Posterior cingulate gyrus (tissue), 11 donors: ENCODE measurements around the gene CTNNA3.
A peak's percentile ranks its signal among the peaks of the same experiment; 100 is the strongest.

Experiments used
- DNase-seq, 10 donors: peaks; one replicate each; pipeline versions ENCODE4 v3.0.0 to v3.0.0-alpha.2; 2020 to 2021; ENCODE audit warnings: mixed read lengths in 3 of 10
- intact Hi-C: fragments of 100-400 bp; cut with DNase I; formaldehyde crosslinking; loops from one replicate; pipeline ENCODE4 v1.15.1; 2023

The CTNNA3 gene

DNA sequence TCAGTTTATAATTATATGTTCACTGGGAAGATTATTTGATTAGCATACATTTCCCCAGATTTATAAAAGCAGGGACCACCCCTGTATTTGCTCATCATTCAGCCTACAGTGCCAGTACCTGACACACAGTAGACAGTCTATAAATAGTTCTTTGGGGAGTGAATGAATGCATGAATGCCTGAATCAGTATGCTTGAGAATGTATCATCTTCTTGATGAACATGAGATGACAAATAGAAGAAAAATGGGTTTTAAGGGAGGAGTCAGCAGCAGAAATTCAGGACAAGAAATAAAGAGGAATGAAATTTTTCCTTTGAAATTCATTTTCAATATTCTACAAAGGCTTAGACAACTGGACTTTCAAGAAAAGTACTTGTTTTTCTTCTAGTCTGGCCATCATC, 1066.0 kb downstream of the CTNNA3 start:
- DNase-seq: no peak
- intact Hi-C loops: no loop called here

GRCh38 chr10:66627156-66627555, 1068.8 kb downstream of the CTNNA3 start:
- intact Hi-C loops: no loop called here
- no peak for DNase-seq

DNA sequence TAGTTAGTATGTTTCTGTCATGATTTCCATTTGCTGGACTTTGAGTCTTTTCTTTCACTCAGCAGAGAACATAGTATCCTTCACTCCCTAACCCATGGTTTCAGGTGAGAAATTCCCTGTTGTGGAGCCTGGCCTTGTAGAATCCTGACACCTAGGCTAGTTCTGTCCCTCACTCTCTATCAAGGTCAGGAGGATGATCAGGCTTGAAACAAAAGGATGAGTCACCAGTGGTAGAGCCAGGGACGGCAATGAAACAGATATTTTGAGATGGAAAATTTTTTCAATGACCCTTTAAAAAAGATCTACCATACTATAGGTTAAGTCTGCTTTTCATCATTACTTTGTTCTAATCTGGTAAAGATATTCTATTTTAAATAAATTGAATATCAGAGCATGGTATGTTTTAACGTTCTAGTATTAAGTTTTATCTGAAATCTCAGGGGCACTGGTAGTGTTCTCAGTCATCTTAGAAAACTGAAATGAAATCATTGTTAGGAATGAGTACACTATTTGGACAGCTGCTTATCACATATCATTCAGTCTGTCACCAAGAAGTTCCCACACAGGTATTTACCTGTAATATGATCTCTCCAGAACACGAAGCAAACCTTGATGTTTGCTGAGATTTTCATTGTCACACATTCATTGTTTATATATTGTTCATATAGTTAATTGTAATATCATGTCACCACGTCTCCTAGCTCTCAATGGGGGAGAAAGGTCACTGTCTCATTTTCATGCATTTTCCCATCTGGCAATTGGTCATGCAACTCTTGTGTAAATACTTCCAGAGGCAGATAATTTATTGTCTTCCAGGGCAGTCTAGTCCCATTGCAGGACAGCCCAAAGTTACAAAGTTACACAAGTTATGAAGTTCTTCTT, 1070.0 kb downstream of the CTNNA3 start:
- DNase-seq: no peak

DNA sequence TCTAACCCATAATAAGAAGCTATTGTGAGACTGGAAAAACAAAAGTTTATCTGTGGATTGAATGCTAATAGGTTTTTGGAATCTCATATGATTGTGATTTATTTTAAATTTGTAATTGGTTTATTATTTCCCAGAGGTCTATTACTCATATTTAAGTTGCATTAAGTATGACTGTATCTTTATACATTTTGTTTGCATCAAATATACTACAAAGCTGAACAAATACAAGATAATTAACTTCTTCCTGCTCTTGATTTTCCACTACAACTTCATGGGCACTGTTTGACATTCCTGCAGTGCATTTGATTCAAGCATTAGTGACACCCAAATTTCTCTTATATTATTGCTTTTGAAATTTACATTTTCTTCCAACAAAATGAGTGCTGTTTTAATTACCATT, 1073.9 kb downstream of the CTNNA3 start:
- intact Hi-C loops: no loop called here
- no peak for DNase-seq

More for the DNA sequence above, 1070.0 kb downstream of the CTNNA3 start:
- intact Hi-C loops: no loop called here

- intact Hi-C loops: no loop called here
- peak in 3 of 10 donors; percentile 44 to 72 (median 58) for DNase-seq
These were observed 1091.8 kb downstream of the CTNNA3 start for GRCh38 chr10:66604195-66604594.

GRCh38 chr10:66591865-66592264, 1104.1 kb downstream of the CTNNA3 start:
- intact Hi-C loops: no loop called here
- no peak for DNase-seq

- intact Hi-C loops: no loop called here
- DNase-seq: no peak
These were observed 1108.3 kb downstream of the CTNNA3 start for GRCh38 chr10:66587680-66588050.

GRCh38 chr10:66586897-66587679, 1108.9 kb downstream of the CTNNA3 start:
- intact Hi-C loops: no loop called here
- peak in 1 of 10 donors; percentile 55 for DNase-seq

DNA sequence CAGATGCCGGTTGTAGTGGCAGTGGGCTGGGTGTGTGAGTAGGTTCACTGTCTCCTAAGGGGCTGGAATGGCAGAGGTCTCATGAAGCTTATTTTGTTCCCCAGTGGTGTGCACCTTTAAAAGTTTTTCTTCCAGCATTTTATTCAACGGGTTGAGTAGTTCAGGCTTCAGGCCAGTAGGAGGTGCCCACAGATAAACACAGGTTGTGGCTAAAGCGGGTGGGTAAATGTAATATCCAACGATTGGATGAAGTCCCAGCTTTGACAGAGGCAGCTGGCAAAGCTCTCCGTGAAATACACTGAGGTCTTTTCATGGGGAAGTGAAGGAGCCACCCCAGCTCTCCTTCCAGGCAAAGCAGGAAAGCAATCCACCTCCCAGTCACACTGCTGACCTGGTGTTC, 1109.9 kb downstream of the CTNNA3 start:
- no peak for DNase-seq
- intact Hi-C loops: no loop called here

GRCh38 chr10:66575251-66575855, 1120.6 kb downstream of the CTNNA3 start:
- intact Hi-C loops: no loop called here
- no peak for DNase-seq

DNA sequence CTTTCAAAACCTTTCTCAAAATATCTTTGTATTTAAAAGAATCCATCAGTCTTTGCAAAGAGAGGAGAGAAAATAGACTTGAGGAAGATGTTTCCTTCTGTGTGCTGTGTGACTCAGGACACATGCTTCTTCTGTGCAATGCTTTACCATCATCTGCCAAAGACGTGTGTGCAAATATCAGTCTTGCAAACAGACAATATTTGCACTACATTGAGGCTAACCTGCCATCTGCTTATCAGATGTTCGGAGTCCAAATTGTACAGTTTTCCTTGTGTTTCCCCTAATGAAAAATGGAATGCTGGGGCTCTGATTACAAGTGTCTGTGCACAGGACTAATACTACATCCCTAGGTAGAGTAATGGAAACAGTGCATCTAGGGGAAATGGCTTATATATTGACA, 1123.3 kb downstream of the CTNNA3 start:
- DNase-seq: no peak
- intact Hi-C loops: no loop called here

GRCh38 chr10:66565999-66566398, 1130.0 kb downstream of the CTNNA3 start:
- intact Hi-C loops: no loop called here
- DNase-seq: no peak

GRCh38 chr10:66564287-66564686, 1131.7 kb downstream of the CTNNA3 start:
- intact Hi-C loops: no loop called here
- no peak for DNase-seq

GRCh38 chr10:66555061-66555460, 1140.9 kb downstream of the CTNNA3 start:
- intact Hi-C loops: no loop called here
- DNase-seq: no peak

- DNase-seq: no peak
- intact Hi-C loops: no loop called here
These were observed 1143.7 kb downstream of the CTNNA3 start for GRCh38 chr10:66552331-66552730.

DNA sequence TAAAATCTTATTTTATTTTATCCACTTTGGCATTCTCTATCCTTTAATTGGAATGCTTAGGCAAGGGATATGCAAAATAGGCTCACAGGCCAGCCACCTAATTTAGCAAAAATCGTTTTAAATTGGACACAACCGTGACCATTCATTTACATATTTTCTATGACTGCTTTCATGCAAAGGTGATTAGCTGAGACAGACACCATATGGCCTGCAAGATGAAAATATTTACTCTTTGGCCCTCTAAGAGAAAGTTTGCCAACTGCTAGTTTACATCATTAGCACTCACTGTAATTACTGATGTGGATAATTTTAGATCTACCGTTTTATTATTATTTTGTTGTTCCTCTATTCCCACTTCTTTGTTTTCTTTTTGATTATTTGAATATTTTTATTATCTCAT, 1145.6 kb downstream of the CTNNA3 start:
- intact Hi-C loops: no loop called here
- DNase-seq: no peak

- DNase-seq: no peak
- intact Hi-C loops: no loop called here
These were observed 1157.1 kb downstream of the CTNNA3 start for GRCh38 chr10:66538908-66539307.

DNA sequence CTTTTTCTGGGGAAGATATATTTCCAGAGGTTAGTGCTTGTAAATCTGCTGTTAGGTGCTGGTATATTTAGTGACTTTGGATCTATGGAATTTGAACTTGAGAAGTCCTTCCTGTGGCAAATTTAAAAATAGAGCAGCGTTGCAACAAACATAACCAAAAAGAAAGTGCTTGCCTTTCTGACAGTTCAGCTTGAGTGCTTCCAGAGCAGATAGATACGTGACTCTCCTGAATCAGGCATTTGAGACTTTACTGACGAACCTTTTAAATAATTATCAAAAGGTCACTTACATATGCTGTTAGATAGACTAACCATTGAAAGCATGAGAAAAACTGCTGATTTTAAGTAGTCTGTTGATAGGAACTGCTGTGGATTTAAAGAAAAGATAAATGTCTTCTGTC, 1157.6 kb downstream of the CTNNA3 start:
- intact Hi-C loops: no loop called here
- no peak for DNase-seq

DNA sequence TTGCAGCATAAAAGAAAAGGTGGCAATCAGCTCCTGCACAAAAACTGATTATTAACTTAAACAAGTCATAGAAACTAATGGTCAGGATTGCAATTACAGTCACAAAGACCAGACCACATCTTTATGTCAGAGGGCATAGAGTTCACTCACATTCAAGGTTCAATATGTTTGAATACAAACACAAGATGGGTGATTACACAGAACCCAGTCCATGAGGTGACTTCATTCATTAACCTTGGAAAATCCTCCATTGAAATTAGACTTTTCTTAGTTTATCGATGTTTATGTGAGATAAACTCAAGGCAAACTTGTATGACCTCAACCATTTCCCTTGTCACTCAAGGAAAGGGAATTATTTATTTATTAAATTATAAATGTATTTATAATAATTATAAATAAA, 1158.8 kb downstream of the CTNNA3 start:
- no peak for DNase-seq
- intact Hi-C loops: no loop called here

DNA sequence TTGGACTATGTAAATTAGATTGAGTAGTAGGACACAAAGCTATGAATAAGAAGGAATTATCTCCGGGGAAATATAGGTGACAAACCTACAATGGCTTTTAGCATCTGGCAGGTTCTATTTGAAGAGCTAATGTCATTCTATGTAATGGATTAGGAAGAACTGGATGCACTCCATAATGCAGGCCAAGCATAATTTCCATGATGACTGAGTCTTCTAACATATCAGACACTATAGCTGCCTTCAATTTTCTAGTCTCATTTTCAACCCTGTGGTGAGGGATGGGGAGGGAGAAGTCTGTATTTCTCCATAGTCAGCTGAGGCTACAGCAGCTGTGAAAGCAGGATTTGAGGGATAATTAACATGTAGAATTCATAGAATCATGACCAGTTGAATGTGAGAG, 1160.6 kb downstream of the CTNNA3 start:
- intact Hi-C loops: no loop called here
- no peak for DNase-seq

- DNase-seq: no peak
- intact Hi-C loops: no loop called here
These were observed 1161.1 kb downstream of the CTNNA3 start for GRCh38 chr10:66534866-66535265.
